Keratinocyte (primary cell): ENCODE data around the gene PNMA3. TPM values are rescaled to one million over a fixed set of nuclear protein-coding genes. Genes with fewer than 3 reads are reported as not detected.
"Not testable (repeated sequence)": the region's sequence is repeated elsewhere in the genome, so short reads cannot be mapped to it uniquely, and the experiment has no call there.

Source experiments
- DNase-seq: peaks from one replicate; pipeline ENCODE4 v3.0.0-alpha.2; 2011; ENCODE audit warnings: low read depth, missing footprints, low spot score
- FAIRE-seq: peaks from 2 replicates; lab custom pipeline; 2011; peaks lifted over from hg19 to GRCh38; lab: Jason Lieb, UNC
- H2AFZ ChIP-seq: 2 replicates; pipeline ENCODE4 v1.6.0; 2012; ENCODE audit warnings: low read length, control low read depth, inconsistent platforms; ENCODE audit not compliant: control insufficient read depth
- H3K27ac ChIP-seq: 2 replicates; pipeline ENCODE4 v1.5.1; 2011; ENCODE audit warnings: low read length; ENCODE audit not compliant: control insufficient read depth, insufficient read depth
- H3K27me3 ChIP-seq: 3 replicates; pipeline ENCODE4 v1.6.0; 2011; ENCODE audit warnings: low read length; ENCODE audit not compliant: control insufficient read depth, insufficient read depth; ENCODE audit errors: extremely low read depth
- H3K36me3 ChIP-seq, 2 experiments: 2 replicates in 1 of 2; 3 replicates in 1 of 2; pipeline ENCODE4 v1.5.1; 2011; ENCODE audit warnings: low read length in 2 of 2, mild to moderate bottlenecking in 1 of 2; ENCODE audit not compliant: control insufficient read depth in 2 of 2, insufficient read depth in 2 of 2; ENCODE audit errors: extremely low read depth in 1 of 2
- H3K4me1 ChIP-seq: 3 replicates; pipeline ENCODE4 v1.5.1; 2011; ENCODE audit warnings: low read length; ENCODE audit not compliant: control insufficient read depth, insufficient read depth; ENCODE audit errors: extremely low read depth
- H3K4me2 ChIP-seq: 3 replicates; pipeline ENCODE4 v1.6.0; 2011; ENCODE audit warnings: low read depth, low read length; ENCODE audit not compliant: control insufficient read depth, insufficient read depth; ENCODE audit errors: extremely low read depth
- H3K4me3 ChIP-seq, 3 experiments: fragments of 200-600 bp in 1 of 3; sonication (generic) in 1 of 3; 2 replicates in 2 of 3; 3 replicates in 1 of 3; pipeline ENCODE4 v1.5.1; 2011 to 2016; ENCODE audit warnings: low read length in 3 of 3, mild to moderate bottlenecking in 3 of 3, control low read depth in 2 of 3, inconsistent platforms in 1 of 3, low read depth in 1 of 3, mixed read lengths in 1 of 3, mixed run types in 1 of 3, moderate library complexity in 1 of 3; ENCODE audit not compliant: control insufficient read depth in 2 of 3, insufficient read depth in 2 of 3; ENCODE audit errors: extremely low read depth in 1 of 3
- H3K79me2 ChIP-seq: 2 replicates; pipeline ENCODE4 v1.6.0; 2012; ENCODE audit warnings: low read length; ENCODE audit not compliant: control insufficient read depth, insufficient read depth
- H3K9ac ChIP-seq: 3 replicates; pipeline ENCODE4 v1.6.0; 2011; ENCODE audit warnings: low read length; ENCODE audit not compliant: control insufficient read depth, insufficient read depth; ENCODE audit errors: extremely low read depth
- H3K9me1 ChIP-seq: 3 replicates; pipeline ENCODE4 v1.6.0; 2011; ENCODE audit warnings: low read length; ENCODE audit not compliant: control insufficient read depth, insufficient read depth; ENCODE audit errors: extremely low read depth
- H3K9me3 ChIP-seq: 2 replicates; pipeline ENCODE4 v1.5.1; 2012; ENCODE audit warnings: low read depth, low read length; ENCODE audit not compliant: control insufficient read depth
- H4K20me1 ChIP-seq: 3 replicates; pipeline ENCODE4 v1.6.0; 2011; ENCODE audit warnings: low read length; ENCODE audit not compliant: control insufficient read depth, insufficient read depth; ENCODE audit errors: extremely low read depth
- EZH2 ChIP-seq: IDR thresholded peaks from one replicate; pipeline ENCODE4 v1.6.1; 2012; ENCODE audit warnings: inconsistent platforms, mild to moderate bottlenecking, low read length, moderate library complexity
- dilution Hi-C: fragments of 300-500 bp; cut with MboI; formaldehyde crosslinking; loops from one replicate; pipeline ENCODE4 v1.7.0; 2020; ENCODE audit warnings: low sequenced_read_pairs; ENCODE audit not compliant: extremely low pct_ligation_motif_present
- polyA plus RNA-seq, 5 experiments: library from polyadenylated mRNA; depleted of rRNA in 3 of 5; stranded (reverse) in 3 of 5; stranded (forward) in 1 of 5; unstranded in 1 of 5; fragments of >200 nt; gene quantifications; 1 replicate in 1 of 5; 2 replicates in 3 of 5; 3 replicates in 1 of 5; pipeline versions ENCODE4 v1.2.1 to v1.2.3, GENCODE V29; 2011 to 2012; ENCODE audit warnings: missing spikeins in 2 of 5, low read depth in 1 of 5, low replicate concordance in 1 of 5
- TF ChIP-seq, protein P1 (sequence below), 3 experiments: IDR thresholded peaks in 1 of 3; conservative IDR thresholded peaks in 1 of 3; optimal IDR thresholded peaks in 1 of 3; 2 replicates in 2 of 3; 3 replicates in 1 of 3; pipeline versions ENCODE3 to v1.5.1; 2011; ENCODE audit warnings: low read length in 3 of 3, mild to moderate bottlenecking in 3 of 3, moderate library complexity in 2 of 3, control low read depth in 1 of 3, inconsistent platforms in 1 of 3; ENCODE audit not compliant: insufficient read depth in 2 of 3; ENCODE audit errors: extremely low read depth in 1 of 3

The PNMA3 gene
- polyA plus RNA-seq, 1 donor (not counting 4 experiments of a cell fraction or from before 2014, with no cell fraction given), result not detected

GRCh38 chrX:153019166-153019565 lies 37.1 kb upstream of the PNMA3 start:
- no peak overlapping the region for H3K4me2 ChIP-seq
- TF ChIP-seq, protein P1, sequence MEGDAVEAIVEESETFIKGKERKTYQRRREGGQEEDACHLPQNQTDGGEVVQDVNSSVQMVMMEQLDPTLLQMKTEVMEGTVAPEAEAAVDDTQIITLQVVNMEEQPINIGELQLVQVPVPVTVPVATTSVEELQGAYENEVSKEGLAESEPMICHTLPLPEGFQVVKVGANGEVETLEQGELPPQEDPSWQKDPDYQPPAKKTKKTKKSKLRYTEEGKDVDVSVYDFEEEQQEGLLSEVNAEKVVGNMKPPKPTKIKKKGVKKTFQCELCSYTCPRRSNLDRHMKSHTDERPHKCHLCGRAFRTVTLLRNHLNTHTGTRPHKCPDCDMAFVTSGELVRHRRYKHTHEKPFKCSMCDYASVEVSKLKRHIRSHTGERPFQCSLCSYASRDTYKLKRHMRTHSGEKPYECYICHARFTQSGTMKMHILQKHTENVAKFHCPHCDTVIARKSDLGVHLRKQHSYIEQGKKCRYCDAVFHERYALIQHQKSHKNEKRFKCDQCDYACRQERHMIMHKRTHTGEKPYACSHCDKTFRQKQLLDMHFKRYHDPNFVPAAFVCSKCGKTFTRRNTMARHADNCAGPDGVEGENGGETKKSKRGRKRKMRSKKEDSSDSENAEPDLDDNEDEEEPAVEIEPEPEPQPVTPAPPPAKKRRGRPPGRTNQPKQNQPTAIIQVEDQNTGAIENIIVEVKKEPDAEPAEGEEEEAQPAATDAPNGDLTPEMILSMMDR (optimal IDR thresholded peaks at IDR 0.05 in 1 of 3, IDR thresholded peaks at IDR 0.05 in 1 of 3, conservative IDR thresholded peaks at IDR 0.05 in 1 of 3; ENCODE audit: extremely low read depth in 1 of 3, insufficient read depth in 2 of 3, low read length in 3 of 3), result no peak
- TF ChIP-seq EZH2, result no peak
- no peak overlapping the region for H2AFZ ChIP-seq
- no peaks in the 10 kb centered on the region for H4K20me1 ChIP-seq
- no peak overlapping the region for H3K9ac ChIP-seq
- no peaks in the 10 kb centered on the region for H3K27me3 ChIP-seq
- no peaks in the 10 kb centered on the region for H3K36me3 ChIP-seq
- FAIRE-seq (no peak), DNase-seq (no peak)
- no peaks in the 10 kb centered on the region for H3K9me1 ChIP-seq
- no peaks in the 10 kb centered on the region for H3K9me3 ChIP-seq
- no peak overlapping the region for H3K4me3 ChIP-seq
- no peaks in the 10 kb centered on the region for H3K79me2 ChIP-seq
- no peak overlapping the region for H3K27ac ChIP-seq
- dilution Hi-C loops, result no loop called here
- no peaks in the 10 kb centered on the region for H3K4me1 ChIP-seq

GRCh38 chrX:153026501-153026900 lies 29.8 kb upstream of the PNMA3 start:
- H3K9me1 ChIP-seq, H3K36me3 ChIP-seq, H3K4me3 ChIP-seq, dilution Hi-C loops, H2AFZ ChIP-seq, H4K20me1 ChIP-seq, H3K27me3 ChIP-seq, H3K79me2 ChIP-seq, DNase-seq, FAIRE-seq, H3K4me1 ChIP-seq, H3K4me2 ChIP-seq, H3K9me3 ChIP-seq, H3K27ac ChIP-seq, H3K9ac ChIP-seq: not testable (repeated sequence)

DNA sequence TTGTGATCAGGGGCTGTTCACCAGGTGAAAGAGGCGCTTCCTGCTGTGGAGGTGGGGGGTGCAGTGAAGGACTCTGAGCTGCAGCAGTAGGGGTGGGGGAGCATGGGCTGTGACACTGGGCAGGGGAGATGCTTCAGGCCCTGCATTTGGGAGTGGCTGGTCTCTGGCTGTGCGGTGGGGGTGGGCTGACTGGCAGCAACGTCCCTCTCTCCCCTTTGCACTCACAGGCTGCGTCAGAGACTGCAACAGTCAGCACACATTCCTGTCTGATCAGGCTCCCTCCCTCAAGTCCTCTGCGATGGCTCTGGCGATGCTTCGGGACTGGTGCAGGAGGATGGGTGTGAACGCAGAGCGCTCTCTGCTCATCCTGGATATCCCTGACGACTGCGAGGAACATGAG lies 27.8 kb upstream of the PNMA3 start:
- H3K4me1 ChIP-seq, H3K79me2 ChIP-seq, H3K27ac ChIP-seq, FAIRE-seq, H2AFZ ChIP-seq, H3K9me3 ChIP-seq, H3K4me2 ChIP-seq, H4K20me1 ChIP-seq, H3K9ac ChIP-seq, H3K4me3 ChIP-seq, DNase-seq, H3K27me3 ChIP-seq, H3K9me1 ChIP-seq, dilution Hi-C loops, H3K36me3 ChIP-seq: not testable (repeated sequence)
